Fibroblast of lung (primary cell): ENCODE data around the gene FILIP1L. TPM values are rescaled to one million over a fixed set of nuclear protein-coding genes. Genes with fewer than 3 reads are reported as not detected.

Source experiments
- DNase-seq, 2 donors: peaks; one replicate each; pipeline versions ENCODE4 v3.0.0 to v3.0.0-alpha.2; 2010; ENCODE audit warnings: low read depth in 2 of 2
- H2AFZ ChIP-seq: 2 replicates; pipeline ENCODE4 v1.5.1; 2012; ENCODE audit warnings: low read length, control low read depth, inconsistent platforms
- H3K27ac ChIP-seq: 2 replicates; pipeline ENCODE4 v1.5.1; 2011; ENCODE audit warnings: low read length, control low read depth; ENCODE audit not compliant: insufficient read depth
- H3K27me3 ChIP-seq: 2 replicates; pipeline ENCODE4 v1.5.1; 2011; ENCODE audit warnings: mild to moderate bottlenecking, low read length; ENCODE audit not compliant: control insufficient read depth, insufficient read depth
- H3K36me3 ChIP-seq: 2 replicates; pipeline ENCODE4 v1.5.1; 2011; ENCODE audit warnings: low read length; ENCODE audit not compliant: control insufficient read depth, insufficient read depth
- H3K4me1 ChIP-seq: 2 replicates; pipeline ENCODE4 v1.5.1; 2011; ENCODE audit warnings: low read length; ENCODE audit not compliant: control insufficient read depth, insufficient read depth; ENCODE audit errors: extremely low read depth
- H3K4me2 ChIP-seq: 2 replicates; pipeline ENCODE4 v1.5.1; 2011; ENCODE audit warnings: low read length, control low read depth; ENCODE audit not compliant: insufficient read depth; ENCODE audit errors: extremely low read depth
- H3K4me3 ChIP-seq, 4 experiments: fragments of 200-600 bp in 1 of 4; sonication (generic) in 1 of 4; replicated peaks in 1 of 4; 2 replicates each; pipeline ENCODE4 v1.5.1; 2011 to 2016; ENCODE audit warnings: low read length in 4 of 4, low read depth in 3 of 4, mild to moderate bottlenecking in 3 of 4, control low read depth in 2 of 4, inconsistent platforms in 1 of 4, mixed read lengths in 1 of 4; ENCODE audit not compliant: insufficient read depth in 1 of 4; ENCODE audit errors: control extremely low read depth in 1 of 4
- H3K79me2 ChIP-seq: 2 replicates; pipeline ENCODE4 v1.5.1; 2012; ENCODE audit warnings: mild to moderate bottlenecking, low read length, inconsistent platforms; ENCODE audit not compliant: control insufficient read depth, insufficient read depth
- H3K9ac ChIP-seq: 2 replicates; pipeline ENCODE4 v1.5.1; 2011; ENCODE audit warnings: mild to moderate bottlenecking, low read length, control low read depth; ENCODE audit not compliant: insufficient read depth
- H3K9me3 ChIP-seq: 2 replicates; pipeline ENCODE4 v1.5.1; 2012; ENCODE audit warnings: low read depth, low read length; ENCODE audit not compliant: control insufficient read depth, insufficient read depth
- H4K20me1 ChIP-seq: 2 replicates; pipeline ENCODE4 v1.5.1; 2011; ENCODE audit warnings: low read length; ENCODE audit not compliant: control insufficient read depth, insufficient read depth; ENCODE audit errors: extremely low read depth
- CTCF ChIP-seq, 2 donors: IDR thresholded peaks in 1 of 2; conservative IDR thresholded peaks in 1 of 2; 1 replicate in 1 of 2; 2 replicates in 1 of 2; pipeline ENCODE4 v1.5.1; 2011 to 2012; ENCODE audit warnings: low read length in 2 of 2, control low read depth in 1 of 2, inconsistent platforms in 1 of 2, low read depth in 1 of 2, mild to moderate bottlenecking in 1 of 2
- EZH2 ChIP-seq: IDR thresholded peaks from 2 replicates; pipeline ENCODE4 v1.5.1; 2012; ENCODE audit warnings: low read length, control low read depth, mild to moderate bottlenecking; ENCODE audit errors: missing control alignments
- polyA plus RNA-seq, 2 donors: library from polyadenylated mRNA; depleted of rRNA in 1 of 2; stranded (reverse) in 1 of 2; unstranded in 1 of 2; fragments of >200 nt; gene quantifications; 2 replicates each; pipeline ENCODE4 v1.2.1, GENCODE V29; 2011 to 2012; ENCODE audit warnings: missing spikeins in 1 of 2
- total RNA-seq: library from RNA; depleted of rRNA; stranded (reverse); fragments of >200 nt; gene quantifications from 2 replicates; pipeline ENCODE4 v1.2.1, GENCODE V29; 2014

FILIP1L gene
- total and polyA plus RNA-seq, 2 donors (not counting 1 experiment from before 2014, with no cell fraction given): 92.8 to 126 TPM

- no peak overlapping the region for H3K9ac ChIP-seq
- no peak overlapping the region for H3K4me3 ChIP-seq
- H3K9me3 ChIP-seq: no peaks in the 10 kb centered on the region
- no peaks in the 10 kb centered on the region for H4K20me1 ChIP-seq
- H3K4me1 ChIP-seq: no peaks in the 10 kb centered on the region
- no peak overlapping the region for H2AFZ ChIP-seq
- DNase-seq: no peak
- no peaks in the 10 kb centered on the region for H3K36me3 ChIP-seq
- H3K4me2 ChIP-seq: no peak overlapping the region
- no peaks in the 10 kb centered on the region for H3K27me3 ChIP-seq
- H3K27ac ChIP-seq: no peak overlapping the region
- H3K79me2 ChIP-seq: no peaks in the 10 kb centered on the region
- no peak for TF ChIP-seq EZH2
- TF ChIP-seq CTCF (conservative IDR thresholded peaks at IDR 0.05 in 1 of 2, IDR thresholded peaks at IDR 0.05 in 1 of 2; ENCODE audit: low read depth in 1 of 2, low read length in 2 of 2): no peak
Observed at GRCh38 chr3:99803297-99803696, 311.0 kb downstream of the FILIP1L start.

GRCh38 chr3:99799422-99799821, 314.9 kb downstream of the FILIP1L start:
- Histone ChIP-seq H3K27ac (no peak overlapping the region), H3K27me3 (no peaks in the 10 kb centered on the region), H3K79me2 (no peaks in the 10 kb centered on the region), H4K20me1 (no peaks in the 10 kb centered on the region), H3K4me3 (no peak overlapping the region), H3K9me3 (no peaks in the 10 kb centered on the region), H2AFZ (no peak overlapping the region), H3K4me1 (no peaks in the 10 kb centered on the region), H3K36me3 (no peaks in the 10 kb centered on the region), H3K4me2 (no peak overlapping the region), H3K9ac (no peak overlapping the region)
- no peak for DNase-seq
- TF ChIP-seq CTCF (conservative IDR thresholded peaks at IDR 0.05 in 1 of 2, IDR thresholded peaks at IDR 0.05 in 1 of 2; ENCODE audit: low read depth in 1 of 2, low read length in 2 of 2) (no peak), EZH2 (no peak)

- no peak overlapping the region for H3K4me2 ChIP-seq
- no peaks in the 10 kb centered on the region for H3K4me1 ChIP-seq
Observed at GRCh38 chr3:99795573-99795972, 318.7 kb downstream of the FILIP1L start.

More at GRCh38 chr3:99795573-99795972, 318.7 kb downstream of the FILIP1L start:
- DNase-seq: no peak
- H4K20me1 ChIP-seq: no peaks in the 10 kb centered on the region
- H3K27ac ChIP-seq: no peak overlapping the region
- no peaks in the 10 kb centered on the region for H3K27me3 ChIP-seq
- H3K9ac ChIP-seq: no peak overlapping the region
- H2AFZ ChIP-seq: no peak overlapping the region
- no peak overlapping the region for H3K4me3 ChIP-seq
- TF ChIP-seq CTCF (conservative IDR thresholded peaks at IDR 0.05 in 1 of 2, IDR thresholded peaks at IDR 0.05 in 1 of 2; ENCODE audit: low read depth in 1 of 2, low read length in 2 of 2) (no peak), EZH2 (no peak)
- H3K9me3 ChIP-seq: no peaks in the 10 kb centered on the region
- H3K36me3 ChIP-seq: no peaks in the 10 kb centered on the region
- no peaks in the 10 kb centered on the region for H3K79me2 ChIP-seq
